H1 (cell line): ENCODE data around the gene TTC34. TPM values are rescaled to one million over a fixed set of nuclear protein-coding genes. Genes with fewer than 3 reads are reported as not detected.

ENCODE experiments used
- CTCF ChIA-PET: fragments of 300-600 bp; sonication (Branson Sonifier 250); formaldehyde crosslinking; loops from one replicate; lab custom pipeline; 2021; ENCODE audit not compliant: partially characterized antibody; lab: Charles Lee
- POLR2A ChIA-PET: fragments of 300-600 bp; sonication (Branson Sonifier 250); formaldehyde crosslinking; loops from one replicate; lab custom pipeline; 2021; ENCODE audit warnings: inconsistent platforms; ENCODE audit not compliant: partially characterized antibody; lab: Charles Lee
- DNase-seq, 2 experiments: peaks; one replicate each; pipeline versions ENCODE4 v3.0.0 to v3.0.0-alpha.2; 2010 to 2022; ENCODE audit warnings: low spot score in 2 of 2, low read depth in 1 of 2, mixed read lengths in 1 of 2
- FAIRE-seq: peaks from 2 replicates; lab custom pipeline; 2011; peaks lifted over from hg19 to GRCh38; lab: Jason Lieb, UNC
- H2AFZ ChIP-seq: 2 replicates; pipeline ENCODE4 v1.8.1; 2012; ENCODE audit warnings: low read length, inconsistent platforms
- H2AK5ac ChIP-seq: 2 replicates; pipeline ENCODE4 v1.6.1; 2013; ENCODE audit warnings: low read depth, low read length
- H2BK120ac ChIP-seq: replicated peaks from 2 replicates; pipeline ENCODE3; 2013; ENCODE audit warnings: low read depth, low read length, inconsistent platforms
- H2BK12ac ChIP-seq: 2 replicates; pipeline ENCODE4 v1.6.1; 2013; ENCODE audit warnings: low read depth, low read length
- H2BK15ac ChIP-seq: 2 replicates; pipeline ENCODE4 v1.6.1; 2013; ENCODE audit warnings: low read length
- H2BK20ac ChIP-seq: 2 replicates; pipeline ENCODE4 v1.6.1; 2013; ENCODE audit warnings: low read length
- H2BK5ac ChIP-seq: 2 replicates; pipeline ENCODE4 v1.6.1; 2013; ENCODE audit warnings: low read depth, low read length
- H3K14ac ChIP-seq: 2 replicates; pipeline ENCODE4 v1.6.1; 2013; ENCODE audit warnings: inconsistent platforms; ENCODE audit not compliant: insufficient read length
- H3K18ac ChIP-seq: 2 replicates; pipeline ENCODE4 v1.6.1; 2013; ENCODE audit warnings: low read length; ENCODE audit errors: extremely low read depth
- H3K23ac ChIP-seq: 2 replicates; pipeline ENCODE4 v1.6.1; 2013; ENCODE audit warnings: inconsistent platforms; ENCODE audit not compliant: insufficient read length
- H3K23me2 ChIP-seq: 2 replicates; pipeline ENCODE4 v1.6.1; 2013; ENCODE audit warnings: low read depth, low read length
- H3K27ac ChIP-seq: 2 replicates; pipeline ENCODE4 v1.6.1; 2011; ENCODE audit warnings: low read depth, low read length, inconsistent platforms
- H3K27me3 ChIP-seq, 4 experiments: replicated peaks in 1 of 4; 1 replicate in 1 of 4; 2 replicates in 3 of 4; pipeline versions ENCODE4 v1.6.1 to v1.8.1; 2011 to 2013; ENCODE audit warnings: low read length in 3 of 4, mild to moderate bottlenecking in 3 of 4, inconsistent platforms in 2 of 4, mixed read lengths in 2 of 4, moderate library complexity in 1 of 4; ENCODE audit not compliant: control insufficient read depth in 3 of 4, insufficient read depth in 3 of 4; ENCODE audit errors: extremely low read depth in 1 of 4
- H3K36me3 ChIP-seq, 4 experiments: 2 replicates each; pipeline versions ENCODE4 v1.6.1 to v1.8.1; 2011 to 2013; ENCODE audit warnings: mild to moderate bottlenecking in 4 of 4, low read length in 3 of 4, moderate library complexity in 2 of 4, control low read depth in 1 of 4, inconsistent platforms in 1 of 4; ENCODE audit not compliant: insufficient read depth in 4 of 4, control insufficient read depth in 2 of 4
- H3K4ac ChIP-seq: replicated peaks from 2 replicates; pipeline ENCODE3; 2013; ENCODE audit warnings: low read length, low read depth, mixed read lengths, inconsistent platforms; ENCODE audit not compliant: insufficient read length
- H3K4me1 ChIP-seq, 4 experiments: replicated peaks in 1 of 4; 1 replicate in 1 of 4; 2 replicates in 3 of 4; pipeline versions ENCODE4 v1.6.1 to v1.8.1; 2011 to 2013; ENCODE audit warnings: low read length in 3 of 4, inconsistent platforms in 2 of 4, mixed read lengths in 1 of 4; ENCODE audit not compliant: insufficient read depth in 4 of 4, control insufficient read depth in 3 of 4
- H3K4me2 ChIP-seq, 2 experiments: 2 replicates each; pipeline versions ENCODE4 v1.6.1 to v1.8.1; 2011 to 2013; ENCODE audit warnings: low read depth in 2 of 2, low read length in 2 of 2, control low read depth in 1 of 2, inconsistent platforms in 1 of 2, mild to moderate bottlenecking in 1 of 2; ENCODE audit not compliant: insufficient read depth in 1 of 2
- H3K4me3 ChIP-seq, 4 experiments: fragments of 200-600, 300-600 bp in 1 of 4; sonication (generic), shearing (Covaris generic), sonication (Bioruptor Twin) in 1 of 4; 2 replicates each; pipeline versions ENCODE4 v1.5.1 to v1.8.1; 2011 to 2016; ENCODE audit warnings: low read length in 4 of 4, low read depth in 3 of 4, control low read depth in 2 of 4, inconsistent platforms in 2 of 4, mild to moderate bottlenecking in 2 of 4, mixed read lengths in 1 of 4, moderate library complexity in 1 of 4; ENCODE audit not compliant: insufficient read depth in 2 of 4; ENCODE audit errors: extremely low read depth in 1 of 4
- H3K56ac ChIP-seq: replicated peaks from 2 replicates; pipeline ENCODE3; 2013; ENCODE audit warnings: low read depth, mild to moderate bottlenecking, mixed read lengths, low read length, inconsistent platforms; ENCODE audit not compliant: insufficient read length
- H3K79me1 ChIP-seq: 2 replicates; pipeline ENCODE4 v1.6.1; 2013; ENCODE audit warnings: low read depth, low read length, control low read depth
- H3K79me2 ChIP-seq, 2 experiments: 2 replicates each; pipeline versions ENCODE4 v1.6.1 to v1.8.1; 2012 to 2013; ENCODE audit warnings: low read length in 2 of 2, mild to moderate bottlenecking in 2 of 2, inconsistent platforms in 1 of 2; ENCODE audit not compliant: insufficient read depth in 2 of 2, control insufficient read depth in 1 of 2
- H3K9ac ChIP-seq, 4 experiments: replicated peaks in 1 of 4; 1 replicate in 1 of 4; 2 replicates in 3 of 4; pipeline versions ENCODE4 v1.6.1 to v1.8.1; 2011 to 2013; ENCODE audit warnings: low read depth in 3 of 4, low read length in 3 of 4, control low read depth in 2 of 4, mild to moderate bottlenecking in 2 of 4, moderate library complexity in 2 of 4, inconsistent platforms in 1 of 4; ENCODE audit errors: extremely low read depth in 1 of 4
- H3K9me3 ChIP-seq, 2 experiments: 2 replicates each; pipeline versions ENCODE4 v1.6.1 to v1.8.1; 2012 to 2013; ENCODE audit warnings: mild to moderate bottlenecking in 2 of 2, moderate library complexity in 2 of 2, control low read depth in 1 of 2, inconsistent platforms in 1 of 2, low read depth in 1 of 2, low read length in 1 of 2, mixed read lengths in 1 of 2; ENCODE audit not compliant: insufficient read depth in 2 of 2
- H4K20me1 ChIP-seq, 2 experiments: replicated peaks in 1 of 2; 2 replicates each; pipeline versions ENCODE3 to v1.8.1; 2011 to 2013; ENCODE audit warnings: inconsistent platforms in 2 of 2, low read length in 2 of 2, mild to moderate bottlenecking in 1 of 2; ENCODE audit not compliant: insufficient read depth in 2 of 2, control insufficient read depth in 1 of 2
- H4K5ac ChIP-seq: 2 replicates; pipeline ENCODE4 v1.6.1; 2013; ENCODE audit warnings: low read length, low read depth, mixed read lengths, inconsistent platforms; ENCODE audit not compliant: insufficient read length
- H4K8ac ChIP-seq: 2 replicates; pipeline ENCODE4 v1.8.0; 2013; ENCODE audit warnings: mild to moderate bottlenecking, moderate library complexity, low read length, inconsistent platforms; ENCODE audit not compliant: insufficient read depth; ENCODE audit errors: extremely low read depth
- H4K91ac ChIP-seq: replicated peaks from 2 replicates; pipeline ENCODE3; 2013; ENCODE audit warnings: low read length, mixed read lengths, inconsistent platforms; ENCODE audit not compliant: insufficient read length
- EGR1 ChIP-seq: IDR thresholded peaks from 2 replicates; pipeline ENCODE4 v1.6.1; 2011; ENCODE audit warnings: low read depth, low read length, borderline replicate concordance
- FOSL1 ChIP-seq: IDR thresholded peaks from 2 replicates; pipeline ENCODE4 v1.6.1; 2011; ENCODE audit warnings: mild to moderate bottlenecking, low read depth, low read length, moderate library complexity; ENCODE audit not compliant: insufficient read depth
- GTF2F1 ChIP-seq: IDR thresholded peaks from 2 replicates; pipeline ENCODE4 v1.6.1; 2012; ENCODE audit warnings: low read depth, low read length, improper control_type of control experiment, borderline replicate concordance
- HDAC6 ChIP-seq: IDR thresholded peaks from one replicate; pipeline ENCODE4 v1.7.1; 2012; ENCODE audit warnings: low read depth, mild to moderate bottlenecking, inconsistent platforms, low read length, moderate library complexity
- NRF1 ChIP-seq: IDR thresholded peaks from 2 replicates; pipeline ENCODE4 v1.6.1; 2011; ENCODE audit warnings: mild to moderate bottlenecking, low read depth, low read length, improper control_type of control experiment
- POLR2AphosphoS5 ChIP-seq: IDR thresholded peaks from 2 replicates; pipeline ENCODE4 v1.6.1; 2011; ENCODE audit warnings: low read depth, low read length
- RAD21 ChIP-seq, 2 experiments: IDR thresholded peaks in 1 of 2; conservative IDR thresholded peaks in 1 of 2; 2 replicates each; pipeline ENCODE4 v1.6.1; 2011; ENCODE audit warnings: low read depth in 2 of 2, low read length in 2 of 2, improper control_type of control experiment in 1 of 2, inconsistent platforms in 1 of 2, mild to moderate bottlenecking in 1 of 2, moderate library complexity in 1 of 2
- RNF2 ChIP-seq: fragments of 200-900, 300-1000 bp; sonication (generic); IDR thresholded peaks from 2 replicates; pipeline ENCODE4 v1.7.1; 2016; ENCODE audit warnings: borderline replicate concordance, low read depth, mild to moderate bottlenecking, antibody characterized with exemption, low read length; ENCODE audit not compliant: poor library complexity, severe bottlenecking; ENCODE audit errors: missing control alignments
- SIX5 ChIP-seq: IDR thresholded peaks from 2 replicates; pipeline ENCODE4 v1.6.1; 2011; ENCODE audit warnings: mild to moderate bottlenecking, low read depth, low read length
- SP1 ChIP-seq: IDR thresholded peaks from 2 replicates; pipeline ENCODE4 v1.6.1; 2011; ENCODE audit warnings: low read depth, low read length
- SP4 ChIP-seq: IDR thresholded peaks from 2 replicates; pipeline ENCODE4 v1.6.1; 2012; ENCODE audit warnings: low read length, inconsistent platforms
- SRF ChIP-seq: IDR thresholded peaks from 2 replicates; pipeline ENCODE4 v1.6.1; 2011; ENCODE audit warnings: mild to moderate bottlenecking, low read depth, low read length, moderate library complexity
- ZNF274 ChIP-seq: IDR thresholded peaks from 2 replicates; pipeline ENCODE4 v1.7.0; 2012; ENCODE audit warnings: low read length, borderline replicate concordance; ENCODE audit errors: extremely low read depth
- WGBS, 2 experiments: shearing (Covaris generic) in 1 of 2; methylation state at CpG; one replicate each; pipeline versions ENCODE4 v1.1.6 to v1.1.7; 2013 to 2015; ENCODE audit warnings: low lambda C conversion rate in 2 of 2, mixed read lengths in 2 of 2, inconsistent platforms in 1 of 2, low coverage in 1 of 2, missing lambda C conversion rate in 1 of 2; ENCODE audit not compliant: insufficient replicate concordance in 2 of 2, insufficient coverage in 1 of 2, insufficient read length in 1 of 2; ENCODE audit errors: extremely low coverage in 1 of 2, missing lambda C conversion rate in 1 of 2; 5-methylcytosine and 5-hydroxymethylcytosine counted together
- polyA plus RNA-seq, 7 experiments: library from polyadenylated mRNA; depleted of rRNA in 3 of 7; stranded (reverse) in 5 of 7; unstranded in 2 of 7; fragments of >200 nt in 5 of 7; fragments of 200-250 nt in 2 of 7; gene quantifications; 1 replicate in 5 of 7; 2 replicates in 1 of 7; 4 replicates in 1 of 7; pipeline versions ENCODE4 v1.2.1 to v1.2.3, GENCODE V29; 2011 to 2013; ENCODE audit warnings: missing spikeins in 2 of 7, mixed read lengths in 2 of 7
- total RNA-seq: library from RNA; stranded (reverse); fragmentation: NEBNext Ultra II Directional; extraction: Animal tissue kit (Norgen Biotek cat#: 25700); gene quantifications from 2 replicates; pipeline ENCODE4 v1.2.1, GENCODE V29; 2021

Gene TTC34
- total and polyA plus RNA-seq, 2 of the 8 experiments (the other 6 are each of a cell fraction or from before 2014, with no cell fraction given): 0.23 to 0.50 TPM

- H2BK5ac ChIP-seq: no peak overlapping the region
- peaks cover 0 to 13% (median 11%) of the 10 kb centered on the region in 4 experiments; a peak in 5 of 7 replicates for H3K4me1 ChIP-seq
- H4K91ac ChIP-seq: no peak overlapping the region
- peaks cover 0 to 2% of the 10 kb centered on the region in 2 experiments for H4K20me1 ChIP-seq
- no peaks in the 10 kb centered on the region for H3K79me1 ChIP-seq
- H3K23me2 ChIP-seq: peaks cover 11% of the 10 kb centered on the region; the same call in 1 of the 2 replicates
- H3K4me2 ChIP-seq: no peak overlapping the region
- H3K79me2 ChIP-seq: no peaks in the 10 kb centered on the region; a peak in 1 of 4 replicates
- H2BK120ac ChIP-seq: no peak overlapping the region
- H3K14ac ChIP-seq: no peak overlapping the region
- no peak for DNase-seq
- H3K56ac ChIP-seq: no peak overlapping the region
- no peak overlapping the region for H3K4ac ChIP-seq
- 85% methylated on average over 11 of the region's 11 CpGs; no CpG with 5 or more reads in 1 of the 2 experiments for WGBS, 2 experiments
- no peak overlapping the region for H3K27ac ChIP-seq
- H3K4me3 ChIP-seq: no peak overlapping the region
- no peak overlapping the region for H2BK12ac ChIP-seq
- H4K5ac ChIP-seq: no peak overlapping the region
- FAIRE-seq: no peak
- no peak overlapping the region for H2AK5ac ChIP-seq
- H2BK20ac ChIP-seq: no peak overlapping the region
- H3K36me3 ChIP-seq: no peaks in the 10 kb centered on the region
- H3K18ac ChIP-seq: no peak overlapping the region
- POLR2A ChIA-PET: no interaction called here
- H3K23ac ChIP-seq: no peak overlapping the region
- CTCF ChIA-PET: no interaction called here
- no peak overlapping the region for H3K9ac ChIP-seq
- peaks cover 27 to 42% of the 10 kb centered on the region in 2 experiments for H3K9me3 ChIP-seq
- no peak overlapping the region for H4K8ac ChIP-seq
- TF ChIP-seq SP1 (no peak), NRF1 (no peak), RAD21 (IDR thresholded peaks at IDR 0.05 in 1 of 2, conservative IDR thresholded peaks at IDR 0.05 in 1 of 2; ENCODE audit: low read depth in 2 of 2, low read length in 2 of 2) (no peak), RNF2 (no peak), SRF (no peak), HDAC6 (no peak), ZNF274 (no peak), FOSL1 (no peak), SIX5 (no peak), EGR1 (no peak), POLR2AphosphoS5 (no peak), GTF2F1 (no peak), SP4 (no peak)
- H2BK15ac ChIP-seq: no peak overlapping the region
- H2AFZ ChIP-seq: no peak overlapping the region
- H3K27me3 ChIP-seq: 0 out of 7 replicates have a peak, but pooled peaks cover 0 to 2% (median 0%) of the 10 kb centered on the region in 4 experiments
Observed at GRCh38 chr1:2645776-2646175, 155.7 kb downstream of the TTC34 start.
